Measurements from ENCODE around the gene IFNE. TPM values are rescaled to one million over a fixed set of nuclear protein-coding genes. Genes with fewer than 3 reads are reported as not detected.

Gene IFNE
- not detected for polyA plus RNA-seq (2012; ENCODE audit: insufficient read depth, insufficient read length, low read depth)

- Histone ChIP-seq H3K4me3 (ENCODE audit: low read depth, low read length) (no peak within 1 kb of the TSS), H3K9me3 (no peaks in the 10 kb centered on the region), H3K27me3 (no peaks in the 10 kb centered on the region), H3K36me3 (no peaks in the 10 kb centered on the region), H3K4me1 (no peaks in the 10 kb centered on the region)
- DNase-seq = no peak
- TF ChIP-seq CTCF (IDR thresholded peaks at IDR 0.05; ENCODE audit: low read depth, low read length) = no peak
Observed at GRCh38 chr9:21482213-21482612, at the start of gene IFNE. Gene IFNE (minus strand): TSS chr9:21482313. CDS start chr9:21481694, 619 bp downstream.

- Histone ChIP-seq H3K9me3 (no peaks in the 10 kb centered on the region), H3K27me3 (no peaks in the 10 kb centered on the region), H3K4me3 (ENCODE audit: low read depth, low read length) (no peak overlapping the region), H3K36me3 (no peaks in the 10 kb centered on the region), H3K4me1 (no peaks in the 10 kb centered on the region)
- no peak for TF ChIP-seq CTCF (IDR thresholded peaks at IDR 0.05; ENCODE audit: low read depth, low read length)
- no peak for DNase-seq
Observed at GRCh38 chr9:21528123-21528808, 46.2 kb upstream of the IFNE start.

- Histone ChIP-seq H3K4me1 (no peaks in the 10 kb centered on the region), H3K4me3 (ENCODE audit: low read depth, low read length) (no peak overlapping the region), H3K9me3 (no peaks in the 10 kb centered on the region), H3K27me3 (no peaks in the 10 kb centered on the region), H3K36me3 (no peaks in the 10 kb centered on the region)
- no peak for TF ChIP-seq CTCF (IDR thresholded peaks at IDR 0.05; ENCODE audit: low read depth, low read length)
- no peak for DNase-seq
Observed at GRCh38 chr9:21527579-21527978, 45.5 kb upstream of the IFNE start.

DNA sequence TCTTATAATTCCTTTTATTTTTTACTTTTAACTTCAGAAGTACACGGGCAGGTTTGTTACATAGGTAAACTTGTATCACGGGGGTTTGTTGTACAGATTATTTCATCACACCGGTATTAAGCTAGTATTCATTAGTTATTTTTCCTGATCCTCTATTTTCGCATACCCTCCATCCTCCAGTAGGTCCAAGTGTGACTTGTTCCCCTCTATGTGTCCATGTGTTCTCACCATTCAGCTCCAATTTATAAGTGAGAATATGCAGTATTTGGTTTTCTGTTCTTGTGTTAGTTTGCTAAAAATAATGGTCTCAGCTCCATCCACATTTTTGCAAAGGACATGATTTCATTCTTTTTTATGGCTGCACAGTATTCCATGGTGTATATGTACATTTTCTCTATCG lies 43.1 kb upstream of the IFNE start:
- no peak for TF ChIP-seq CTCF (IDR thresholded peaks at IDR 0.05; ENCODE audit: low read depth, low read length)
- Histone ChIP-seq H3K4me3 (ENCODE audit: low read depth, low read length) (no peak overlapping the region), H3K27me3 (no peaks in the 10 kb centered on the region), H3K4me1 (no peaks in the 10 kb centered on the region), H3K36me3 (no peaks in the 10 kb centered on the region), H3K9me3 (no peaks in the 10 kb centered on the region)
- no peak for DNase-seq

GRCh38 chr9:21524099-21524830 lies 42.2 kb upstream of the IFNE start:
- no peak for DNase-seq
- Histone ChIP-seq H3K27me3 (no peaks in the 10 kb centered on the region), H3K4me3 (ENCODE audit: low read depth, low read length) (no peak overlapping the region), H3K4me1 (no peaks in the 10 kb centered on the region), H3K36me3 (no peaks in the 10 kb centered on the region), H3K9me3 (no peaks in the 10 kb centered on the region)
- no peak for TF ChIP-seq CTCF (IDR thresholded peaks at IDR 0.05; ENCODE audit: low read depth, low read length)
